ENCODE data around the gene TMC6.

Gene TMC6

DNA sequence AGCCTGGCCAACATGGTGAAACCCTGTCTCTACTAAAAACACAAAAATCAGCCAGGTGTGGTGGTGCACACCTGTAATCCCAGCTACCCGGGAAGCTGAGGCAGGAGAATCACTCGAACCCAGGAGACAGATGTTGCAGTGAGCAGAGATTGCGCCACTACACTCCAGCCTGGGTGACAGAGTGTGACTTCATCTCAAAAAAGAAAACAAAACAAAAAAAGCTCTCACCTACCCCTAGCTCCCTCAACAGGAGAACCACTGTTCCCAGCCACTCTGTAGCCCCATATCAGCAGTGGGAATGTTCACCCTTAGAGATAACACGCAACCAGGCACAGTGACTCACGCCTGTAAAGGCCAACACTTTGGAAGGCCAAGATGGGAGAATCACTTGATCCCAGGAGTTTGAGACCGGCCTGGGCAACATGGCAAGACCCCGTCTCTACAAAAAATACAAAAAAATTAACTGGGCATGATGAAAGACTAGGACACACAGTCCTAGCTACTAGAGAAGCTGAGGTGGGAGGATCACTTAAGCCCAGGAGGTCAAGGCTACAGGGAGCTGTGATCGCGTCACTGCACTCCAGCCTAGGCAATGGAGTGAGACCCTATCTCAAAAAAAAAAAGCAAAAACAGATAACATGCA is 7.4 kb upstream of the TMC6 start:
- no peak for DNase-seq (ENCODE audit: low read depth)

DNA sequence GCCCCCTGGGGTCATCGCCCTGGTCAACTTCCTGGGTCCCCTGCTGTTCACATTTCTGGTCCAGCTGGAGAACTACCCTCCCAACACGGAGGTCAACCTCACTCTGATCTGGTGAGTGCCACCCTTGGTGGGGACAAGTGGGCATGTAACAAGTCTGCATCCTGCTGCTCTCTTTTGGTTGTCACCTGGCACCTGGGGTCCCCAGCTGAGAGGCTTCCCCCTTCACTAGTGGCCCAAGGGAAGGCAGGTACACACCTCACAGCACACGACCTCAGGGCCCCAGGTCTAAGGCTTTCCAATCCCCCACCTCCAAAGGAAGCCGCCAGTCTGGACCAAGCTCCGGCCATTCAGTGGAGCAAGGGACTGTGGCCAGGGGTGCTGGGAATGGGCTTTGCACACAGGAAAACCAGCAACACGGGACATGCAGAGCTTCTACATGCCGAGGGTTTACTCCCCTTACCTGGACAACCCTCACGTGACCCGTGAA is 6.4 kb upstream of the TMC6 start:
- DNase-seq (ENCODE audit: low read depth), result no peak

DNA sequence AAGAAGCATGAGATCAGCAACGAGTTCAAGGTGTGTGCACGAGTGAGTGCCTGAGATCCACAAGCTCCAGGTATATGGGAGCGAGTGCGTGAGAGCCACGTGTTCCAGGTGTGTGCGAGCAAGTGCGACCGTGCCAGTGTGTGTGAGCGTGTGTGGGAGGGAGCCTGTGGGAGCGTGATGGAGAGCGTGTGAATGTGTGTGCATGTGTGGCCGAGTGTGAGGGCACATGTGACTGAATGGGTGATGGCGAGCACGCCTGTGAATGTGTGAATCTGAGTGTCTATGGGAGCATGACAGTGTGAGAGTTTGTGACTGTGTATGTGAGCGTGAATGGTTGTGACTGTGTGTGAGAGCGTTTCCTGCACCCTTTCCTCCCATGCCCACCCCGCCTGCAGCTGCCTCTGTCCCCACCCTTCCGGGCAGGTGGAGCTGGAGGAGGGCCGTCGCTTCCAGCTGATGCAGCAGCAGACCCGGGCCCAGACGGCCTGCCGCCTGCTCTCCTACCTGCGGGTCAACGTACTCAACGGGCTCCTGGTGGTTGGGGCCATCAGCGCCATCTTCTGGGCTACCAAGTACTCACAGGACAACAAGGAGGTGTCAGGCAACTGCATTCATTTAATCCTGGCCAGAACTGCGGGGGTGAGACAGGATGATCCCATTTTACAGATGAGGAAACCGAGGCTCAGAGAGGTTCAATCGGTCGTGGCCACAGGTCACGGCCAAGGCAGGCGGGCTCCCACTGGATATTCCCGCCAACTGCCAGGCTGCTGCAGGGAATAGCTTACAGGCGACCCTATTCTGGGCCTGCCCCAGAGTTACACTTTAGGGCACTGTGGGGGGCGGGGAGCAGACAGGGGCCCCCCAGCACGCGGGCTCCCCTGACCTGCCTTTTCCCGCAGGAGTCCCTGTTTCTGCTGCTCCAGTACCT is 5.7 kb upstream of the TMC6 start:
- DNase-seq (ENCODE audit: low read depth), result no peak

DNA sequence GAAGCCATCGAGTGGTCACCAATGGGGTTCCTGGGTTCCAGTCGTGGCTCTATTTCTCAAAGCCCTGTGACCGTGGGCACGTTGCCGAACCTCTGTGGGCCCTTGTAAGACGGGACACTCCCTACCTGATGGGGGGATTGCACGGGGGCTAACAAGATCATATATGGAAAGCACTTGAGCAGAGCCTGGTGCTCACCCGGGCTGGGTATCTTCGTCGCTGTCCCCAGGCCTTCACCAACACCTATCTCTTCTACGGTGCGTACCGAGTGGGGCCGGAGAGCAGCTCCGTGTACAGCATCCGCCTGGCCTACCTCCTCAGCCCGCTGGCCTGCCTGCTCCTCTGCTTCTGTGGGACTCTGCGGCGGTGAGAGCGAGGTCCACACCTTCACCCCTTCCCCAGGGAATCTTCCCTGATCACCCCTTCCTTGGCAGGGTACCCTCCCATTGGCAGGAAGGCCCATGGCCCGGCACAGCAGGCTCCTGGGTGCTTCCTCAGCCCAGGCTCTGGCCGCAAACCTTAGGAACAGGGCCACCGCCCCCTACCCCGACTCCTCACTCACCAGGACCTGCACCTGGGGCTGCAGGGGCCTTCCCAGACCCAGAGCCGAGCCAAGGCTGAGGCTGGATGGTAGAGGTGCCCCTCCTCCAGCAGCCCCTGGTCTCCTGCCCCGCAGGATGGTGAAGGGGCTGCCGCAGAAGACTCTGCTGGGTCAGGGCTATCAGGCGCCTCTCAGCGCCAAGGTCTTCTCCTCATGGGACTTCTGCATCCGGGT is 4.8 kb upstream of the TMC6 start:
- DNase-seq (ENCODE audit: low read depth), result no peak

DNA sequence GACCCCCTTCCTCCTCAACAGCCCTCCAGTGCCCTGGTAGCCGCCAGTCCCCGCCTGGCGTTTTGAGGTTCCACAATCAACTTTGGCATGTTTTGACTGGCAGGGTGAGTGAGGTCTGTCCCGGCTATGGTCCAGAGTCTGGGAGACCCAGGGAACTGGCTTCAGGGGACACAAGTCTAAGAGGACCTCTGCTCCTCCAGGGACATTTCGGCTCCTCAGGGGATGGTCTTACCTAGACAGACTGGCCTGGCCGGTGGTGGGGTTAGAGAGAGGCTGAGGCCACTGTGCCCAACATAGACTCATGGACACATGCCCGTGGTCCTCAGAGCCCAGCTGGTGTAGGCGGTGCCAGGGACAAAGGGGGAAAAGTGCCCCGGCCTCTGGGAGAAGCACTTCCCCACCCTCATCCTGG is 4.2 kb upstream of the TMC6 start:
- DNase-seq (ENCODE audit: low read depth), result no peak

DNA sequence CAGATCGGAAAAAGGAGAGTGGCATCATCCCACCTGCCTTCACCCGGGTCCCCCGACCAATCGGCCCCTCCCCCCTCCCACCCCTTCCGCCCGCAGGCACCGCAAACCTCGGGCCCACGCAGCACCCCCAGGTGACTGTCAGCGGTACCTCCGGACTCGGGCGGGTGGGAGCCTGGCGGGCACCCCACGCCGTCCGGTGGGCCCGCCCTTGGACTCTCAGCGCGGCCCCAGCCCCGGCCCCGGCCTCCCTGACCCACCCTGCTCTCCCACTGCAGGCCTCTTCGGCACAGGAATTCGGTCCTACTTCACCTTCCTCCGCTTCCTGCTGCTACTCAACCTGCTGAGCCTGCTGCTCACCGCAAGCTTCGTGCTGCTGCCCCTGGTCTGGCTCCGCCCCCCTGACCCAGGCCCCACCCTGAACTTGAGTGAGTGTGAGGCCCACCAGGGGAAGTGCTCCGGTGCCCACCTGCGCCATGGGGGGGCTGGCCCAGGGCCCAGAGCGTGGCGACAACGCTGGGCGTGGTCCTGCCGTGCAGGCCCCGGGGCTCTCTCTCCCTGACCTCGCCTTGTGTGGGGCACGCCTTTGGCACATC is 3.6 kb upstream of the TMC6 start:
- no peak for DNase-seq (ENCODE audit: low read depth)

DNA sequence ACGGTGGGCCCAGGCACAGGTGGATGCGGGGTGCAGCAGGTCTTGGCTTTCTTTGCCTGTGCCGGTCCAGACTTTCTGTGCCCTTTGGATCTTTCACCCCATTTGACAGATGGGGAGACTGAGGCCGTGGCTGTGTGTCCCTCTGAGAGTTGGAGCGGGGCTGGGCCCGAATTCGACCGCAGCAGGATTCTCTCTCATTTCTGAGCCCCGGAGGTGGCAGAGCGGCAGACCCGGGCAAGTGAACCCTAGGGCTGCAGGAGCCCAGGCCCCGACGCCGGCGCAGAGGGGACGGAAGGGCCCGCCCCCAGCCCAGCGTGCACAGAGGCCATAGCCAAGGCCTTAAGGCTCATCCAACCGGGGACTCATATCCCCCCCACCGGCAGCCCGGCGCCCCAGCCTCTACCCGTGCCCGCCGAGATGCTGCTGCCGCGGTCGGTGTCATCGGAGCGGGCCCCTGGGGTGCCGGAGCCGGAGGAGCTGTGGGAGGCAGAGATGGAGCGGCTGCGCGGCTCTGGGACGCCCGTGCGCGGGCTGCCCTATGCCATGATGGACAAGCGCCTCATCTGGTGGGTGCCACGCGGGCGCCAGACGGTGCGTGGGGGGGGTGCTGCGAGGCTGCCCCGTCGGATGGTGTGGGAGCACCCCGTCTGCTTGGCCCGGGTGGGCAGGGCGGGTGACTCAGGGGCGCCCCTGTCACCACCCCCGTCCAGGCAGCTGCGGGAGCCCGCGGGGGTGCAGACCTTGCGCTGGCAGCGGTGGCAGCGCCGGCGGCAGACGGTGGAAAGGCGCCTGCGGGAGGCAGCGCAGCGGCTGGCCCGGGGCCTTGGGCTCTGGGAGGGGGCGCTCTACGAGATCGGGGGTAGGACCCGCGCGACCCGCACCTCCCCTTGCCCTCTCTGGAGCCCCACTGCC is 2.9 kb upstream of the TMC6 start:
- DNase-seq (ENCODE audit: low read depth), result no peak

DNA sequence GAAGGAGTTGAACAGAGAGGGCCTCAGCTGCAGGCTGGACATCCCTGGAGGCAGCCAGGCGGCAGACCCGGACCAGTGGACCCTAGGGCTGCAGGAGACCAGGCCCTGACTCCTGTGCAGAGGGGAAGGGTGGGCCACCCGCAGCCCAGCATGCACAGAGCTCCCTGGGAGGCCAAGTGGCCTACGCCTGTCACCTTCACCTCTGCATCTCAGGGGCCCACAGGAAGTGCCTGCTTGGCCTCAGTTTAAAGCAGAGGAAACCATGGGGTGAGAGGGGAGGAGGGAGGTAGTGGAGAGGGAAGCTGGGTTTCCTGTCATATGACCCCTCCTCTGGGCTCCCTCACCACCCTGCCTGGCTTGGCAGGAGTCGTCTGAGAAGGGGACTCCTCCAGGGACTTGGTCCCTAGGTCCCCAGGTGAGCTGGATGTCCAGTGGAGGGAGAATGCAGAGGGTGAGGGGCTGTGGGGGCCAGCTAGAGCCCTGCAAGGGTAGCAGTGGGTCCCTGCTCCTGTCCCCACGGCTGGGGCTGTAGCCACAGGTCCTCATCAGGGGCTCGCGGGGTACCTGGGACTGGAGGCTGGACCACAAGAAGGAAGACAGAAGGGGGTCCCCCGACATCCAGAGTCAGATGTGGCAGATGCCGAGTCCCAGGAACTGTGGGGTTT is 2.0 kb upstream of the TMC6 start, which contains the start of gene TMC8:
Gene TMC8, plus strand, starts transcription at position 335 of the 665 bp plus-strand sequence. CDS start 818 bp downstream, outside the sequence.
- no peak for DNase-seq (ENCODE audit: low read depth)

DNA sequence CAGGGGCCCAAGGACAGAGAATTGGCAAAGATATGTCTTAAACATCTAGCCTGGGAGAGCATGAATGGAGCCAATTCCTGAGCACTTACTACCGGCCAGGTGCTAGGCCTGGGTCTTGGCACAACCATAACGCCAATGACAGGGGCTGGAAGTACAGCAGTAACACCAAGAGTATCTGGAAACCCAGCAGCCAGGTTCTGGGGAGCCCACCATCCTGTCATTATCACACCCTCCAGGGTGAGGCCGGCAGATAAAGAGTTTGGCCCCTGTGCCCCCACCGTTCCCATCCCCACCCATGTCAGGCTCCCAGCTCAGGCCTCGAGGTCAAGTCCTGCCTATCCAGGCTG is 1.5 kb upstream of the TMC6 start:
- no peak for DNase-seq (ENCODE audit: low read depth)

DNA sequence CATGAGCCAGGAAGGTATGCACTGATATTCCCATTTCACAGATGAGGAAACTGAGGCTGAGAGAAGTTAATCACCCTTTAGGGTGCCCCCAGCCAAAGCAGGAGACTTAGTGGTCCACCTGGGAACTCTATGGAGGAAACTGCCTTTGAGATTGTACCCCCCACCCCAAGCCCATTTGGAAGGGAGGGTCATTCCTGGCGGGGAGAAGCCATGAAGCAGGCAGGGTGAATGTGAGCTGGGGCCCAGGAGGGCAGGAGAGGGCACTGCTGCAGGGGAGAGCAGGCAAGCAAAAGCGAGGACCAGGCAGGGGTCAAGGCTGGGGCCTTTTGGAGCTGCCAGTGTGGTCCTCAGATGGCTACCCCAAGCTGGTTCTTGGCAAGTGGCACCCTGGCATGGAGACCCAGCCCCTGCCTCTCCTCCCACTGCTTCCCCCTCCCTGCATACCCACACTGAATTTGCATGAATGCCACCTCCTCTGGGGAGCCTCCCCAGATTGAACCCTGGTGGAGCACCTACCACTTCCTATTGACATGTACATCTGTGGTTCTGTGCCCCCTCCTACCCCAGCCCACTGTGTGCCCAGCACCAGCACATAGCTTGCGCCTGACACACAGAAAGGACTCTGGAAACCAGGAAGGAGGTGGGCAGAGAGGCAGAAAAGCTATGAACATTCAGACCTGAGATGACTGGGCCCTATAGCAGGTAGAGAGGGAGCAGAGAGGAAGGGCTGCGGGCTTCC is 965 bp upstream of the TMC6 start:
- DNase-seq (ENCODE audit: low read depth), result no peak

DNA sequence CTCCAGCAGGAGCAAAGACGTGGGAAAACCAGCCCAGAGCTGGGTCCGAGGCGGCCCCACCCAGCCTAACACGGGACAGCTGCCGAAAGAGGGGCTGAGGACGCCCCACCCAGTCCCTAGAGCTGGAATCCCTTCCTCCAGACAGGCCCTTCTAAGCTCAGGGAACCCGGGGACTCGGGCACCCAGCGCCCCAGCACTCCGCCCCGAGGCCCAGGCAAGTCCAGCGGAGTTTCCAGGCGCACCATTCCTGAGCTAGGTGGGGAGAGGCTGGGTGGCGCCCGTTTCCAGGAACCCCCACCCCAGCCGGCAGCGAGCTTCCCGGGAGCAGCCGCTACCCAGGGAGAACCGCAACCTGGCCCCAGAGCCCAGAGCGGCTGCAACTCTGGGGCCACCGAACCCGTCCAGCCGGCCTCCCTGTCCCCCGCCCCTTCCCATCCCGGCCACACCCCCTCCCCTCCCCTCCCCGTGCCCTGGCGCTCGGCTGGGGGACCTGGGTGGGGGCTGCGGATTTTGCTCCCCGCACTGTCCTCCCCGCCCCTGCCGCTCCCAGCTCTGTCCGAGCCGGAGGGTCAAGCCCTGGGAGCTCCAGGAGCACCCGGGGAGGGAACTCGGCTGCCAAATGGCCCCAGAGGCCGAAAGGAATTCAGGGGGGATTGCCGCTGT is 536 bp downstream of the TMC6 start:
- no peak for DNase-seq (ENCODE audit: low read depth)

DNA sequence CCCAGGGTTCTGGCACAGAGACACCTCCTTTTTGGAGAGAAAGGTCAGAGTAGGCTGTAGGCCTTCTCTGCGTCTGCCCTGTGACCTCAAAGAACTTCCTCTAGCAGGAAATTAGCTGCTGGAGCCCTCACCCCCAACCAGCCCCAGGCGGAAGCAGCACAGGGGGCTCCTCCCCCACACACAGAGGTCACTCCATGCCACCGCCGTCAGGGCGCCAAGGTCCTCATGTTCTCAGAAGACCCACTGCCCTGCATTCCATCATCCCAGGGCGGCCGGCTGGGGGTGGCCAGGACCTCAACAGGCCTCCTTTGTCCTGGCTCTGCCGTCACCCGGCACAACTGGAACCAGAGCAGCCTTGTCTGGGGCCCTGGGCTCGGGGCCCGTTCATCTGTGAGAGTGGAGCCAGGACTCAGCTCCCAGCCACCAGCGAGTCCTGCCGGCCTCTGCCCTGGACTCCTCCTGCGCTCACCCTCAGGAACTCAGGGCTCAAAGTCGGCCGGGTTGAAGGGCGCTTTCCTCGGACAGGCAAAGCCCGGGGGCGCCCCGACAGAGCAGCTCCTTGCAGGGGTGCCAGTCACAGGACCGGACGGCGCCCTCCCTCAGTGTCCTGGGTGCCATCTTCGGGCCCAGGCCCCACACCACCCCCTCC is 1.2 kb downstream of the TMC6 start:
- DNase-seq (ENCODE audit: low read depth), result no peak

DNA sequence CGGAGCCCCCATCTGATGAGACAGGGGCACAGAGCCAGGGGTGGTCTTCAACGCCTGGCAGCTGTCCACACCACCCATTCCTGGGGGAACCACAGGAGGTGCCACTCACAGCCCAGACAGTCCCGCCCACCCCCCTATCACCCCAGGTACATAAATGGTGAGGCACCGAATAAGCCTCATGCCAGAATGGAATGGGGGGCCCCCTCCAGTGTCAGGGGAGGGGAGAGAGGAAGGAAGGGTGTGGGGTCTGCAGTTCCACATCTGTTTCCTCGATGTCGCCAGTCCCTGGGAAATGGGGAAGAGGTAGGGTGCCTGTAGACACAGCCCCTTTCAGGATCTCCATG is 1.7 kb downstream of the TMC6 start:
- no peak for DNase-seq (ENCODE audit: low read depth)

DNA sequence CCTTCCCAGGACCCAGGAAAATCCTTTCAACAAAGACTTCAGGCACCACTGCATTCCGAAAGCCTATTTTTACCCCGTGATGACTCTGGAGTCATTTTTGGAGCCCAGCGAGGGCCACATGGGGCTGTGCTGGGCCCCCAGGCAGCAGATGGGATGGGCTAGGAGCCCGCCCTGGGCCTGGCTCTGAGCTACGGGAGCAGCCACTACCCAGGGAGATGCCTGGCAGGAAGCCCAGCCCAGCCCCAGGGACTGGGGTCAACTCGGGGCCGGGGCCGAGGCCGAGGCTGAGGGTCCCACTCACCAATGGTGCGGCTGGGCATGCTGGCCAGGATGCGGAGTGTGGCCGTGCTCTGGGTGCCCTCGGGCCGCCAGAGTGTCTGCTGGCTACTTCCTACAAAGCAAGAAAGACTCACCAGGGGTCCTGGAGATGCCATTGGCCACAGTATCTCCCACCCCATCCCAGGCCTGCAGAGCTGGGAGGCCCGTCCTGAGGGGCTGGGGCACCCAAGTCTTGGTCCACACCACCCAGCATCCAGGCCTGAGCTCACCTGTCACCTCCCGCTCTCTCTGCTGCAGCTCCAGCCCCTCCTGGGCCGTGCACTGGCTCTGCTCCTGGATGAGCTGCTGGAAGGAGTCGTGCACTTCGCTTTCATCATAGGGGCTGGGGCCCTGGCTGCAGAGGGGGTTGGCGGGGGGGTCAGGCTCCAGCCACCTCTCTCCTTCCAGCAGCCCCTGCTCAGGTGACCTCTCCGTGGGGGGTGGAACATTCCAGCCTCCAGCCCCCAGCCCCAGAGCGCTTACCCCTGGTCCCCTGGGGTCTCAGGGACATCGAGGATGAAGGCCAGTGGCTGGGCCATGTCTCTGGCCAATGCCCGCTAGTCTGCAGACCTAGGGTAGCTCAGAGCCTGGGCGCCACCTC is 2.3 kb downstream of the TMC6 start:
- DNase-seq (ENCODE audit: low read depth), result no peak

DNA sequence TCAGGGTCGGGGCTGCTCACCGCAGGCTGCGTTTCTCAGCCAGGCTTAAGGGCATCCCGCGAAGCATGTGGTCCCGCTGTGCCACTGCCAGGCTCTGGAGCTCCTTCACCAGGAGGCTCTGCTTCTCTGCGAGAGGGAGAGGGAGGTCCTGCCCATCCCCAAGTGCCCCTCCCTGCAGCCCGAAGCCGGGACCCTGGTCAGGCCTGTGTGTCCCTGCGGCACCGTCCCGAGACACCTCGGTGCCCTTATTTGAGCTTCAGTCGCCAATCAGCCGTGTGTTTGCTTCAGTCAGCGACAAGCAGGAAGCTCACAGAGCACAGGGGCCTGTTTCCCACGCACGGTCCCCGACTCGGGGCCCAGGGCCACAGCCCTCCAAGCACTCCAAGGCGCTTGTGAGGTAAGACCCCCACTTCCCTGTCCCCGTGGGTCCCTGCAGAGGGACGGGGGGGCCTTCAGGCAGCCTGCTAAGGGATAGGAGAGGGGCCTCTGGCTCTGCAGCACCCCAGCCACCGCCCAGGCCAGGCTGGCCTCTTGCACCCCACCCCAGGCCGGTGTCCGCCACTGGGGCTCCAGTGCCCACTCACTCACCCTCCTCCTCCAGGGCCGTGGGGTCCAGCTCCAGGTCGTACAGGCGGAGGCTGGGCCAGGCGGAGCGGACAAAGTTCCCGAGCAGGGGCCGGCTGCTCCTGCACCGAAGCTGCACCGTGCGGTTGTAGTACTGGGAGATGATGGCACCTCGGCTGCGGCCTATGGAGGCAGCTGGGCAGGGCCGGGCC is 3.2 kb downstream of the TMC6 start:
- DNase-seq (ENCODE audit: low read depth), result no peak

DNA sequence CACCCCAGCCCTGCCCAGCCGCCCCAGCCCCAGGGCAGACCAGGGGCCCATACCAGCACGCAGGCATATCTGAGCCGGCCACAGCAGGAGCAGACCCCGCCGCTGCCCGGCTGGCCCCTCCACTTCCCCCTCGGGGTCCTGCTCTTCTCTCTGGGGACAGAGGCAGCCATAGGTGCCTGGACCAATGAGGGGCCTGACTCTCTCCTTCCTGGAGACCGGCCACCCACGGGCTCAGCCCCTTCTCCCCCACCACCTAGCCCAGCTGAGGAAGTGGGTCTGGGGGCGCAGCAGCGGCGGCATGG is 3.8 kb downstream of the TMC6 start:
- no peak for DNase-seq (ENCODE audit: low read depth)
